Measurements from ENCODE around the gene GMIP.
"Not testable (repeated sequence)": the region's sequence is repeated elsewhere in the genome, so short reads cannot be mapped to it uniquely, and the experiment has no call there.

GRCh38 chr19:19686119-19686518, 42.7 kb upstream of the GMIP start:
- TF ChIP-seq CTCF (IDR thresholded peaks at IDR 0.05; ENCODE audit: extremely low read depth in 1 of 2, insufficient read depth in 1 of 2, low read depth in 1 of 2, low read length in 2 of 2); EZH2 (IDR thresholded peaks at IDR 0.05; ENCODE audit: borderline replicate concordance, low read depth, low read length, severe bottlenecking); POLR2A (IDR thresholded peaks at IDR 0.05; ENCODE audit: low read depth, low read length); POLR2AphosphoS5 (IDR thresholded peaks at IDR 0.05; ENCODE audit: insufficient read depth, low read depth, low read length); MAX (IDR thresholded peaks at IDR 0.05; ENCODE audit: insufficient read depth, insufficient read length); FOS (IDR thresholded peaks at IDR 0.05; ENCODE audit: borderline replicate concordance, insufficient read depth, low read length); JUN (IDR thresholded peaks at IDR 0.05; ENCODE audit: borderline replicate concordance, insufficient read depth, insufficient read length, low read depth); GATA2 (IDR thresholded peaks at IDR 0.05; ENCODE audit: insufficient read depth, insufficient read length, low read depth, low read length); MYC (IDR thresholded peaks at IDR 0.05; ENCODE audit: low read depth, low read length): not testable (repeated sequence)

Measured in endothelial cell of umbilical vein (primary cell).